RKO (cell line): Measurements from ENCODE around the gene ASS1.
A peak's percentile ranks its signal among the peaks of the same experiment; 100 is the strongest.
"Not testable (repeated sequence)": the region's sequence is repeated elsewhere in the genome, so short reads cannot be mapped to it uniquely, and the experiment has no call there.

ENCODE experiments used
- DNase-seq: peaks from one replicate; pipeline ENCODE4 v3.0.0-alpha.2; 2016; ENCODE audit warnings: low spot score

Gene ASS1

DNA sequence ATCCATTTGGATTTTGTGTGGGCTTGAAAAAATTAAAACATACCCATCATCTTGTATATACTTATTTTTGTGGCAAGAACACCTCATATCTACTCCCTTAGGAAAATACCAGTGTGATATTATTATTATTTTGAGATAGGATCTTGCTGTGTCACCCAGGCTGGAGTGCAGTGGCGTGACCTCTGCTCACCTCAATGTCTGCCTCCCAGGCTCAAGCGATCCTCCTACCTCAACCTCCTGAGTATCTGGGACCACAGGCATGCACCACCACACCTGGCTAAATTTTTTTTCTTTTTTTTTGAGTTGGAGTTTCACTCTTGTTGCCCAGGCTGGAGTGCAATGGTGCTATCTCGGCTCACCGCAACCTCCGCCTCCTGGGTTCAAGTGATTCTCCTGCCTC, 10.1 kb upstream of the ASS1 start:
- not testable (repeated sequence) for DNase-seq

GRCh38 chr9:130437011-130437789, 7.6 kb upstream of the ASS1 start:
- DNase-seq = no peak

DNA sequence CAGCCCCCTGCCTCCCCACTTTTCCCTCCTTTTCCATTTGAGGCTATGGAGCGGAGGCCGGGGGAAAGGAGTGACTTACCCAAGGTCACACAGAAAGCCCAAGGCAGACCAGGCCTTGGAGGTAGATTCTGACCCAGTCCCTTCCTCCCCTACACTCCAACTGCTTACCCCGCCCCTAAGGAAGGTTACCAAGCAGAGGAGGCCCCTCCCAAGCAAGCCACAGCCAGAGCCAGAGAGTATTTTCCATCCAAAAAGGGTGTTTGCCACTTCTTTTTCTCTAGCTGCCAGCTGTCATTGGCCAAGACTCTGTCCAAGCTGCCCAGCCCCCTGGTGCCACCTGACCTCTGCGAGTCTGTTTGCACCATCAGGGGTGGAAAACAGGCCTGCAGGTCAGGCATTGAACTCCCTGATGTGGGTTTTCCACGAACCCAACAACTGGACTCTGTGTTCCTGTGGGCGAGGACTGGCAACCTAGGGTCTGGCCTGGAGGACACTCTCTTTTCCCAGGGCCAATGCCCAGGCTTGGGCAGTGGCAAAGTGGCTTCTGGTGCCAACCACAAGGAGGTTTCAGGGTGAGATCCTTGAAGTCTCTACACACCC, 6.3 kb upstream of the ASS1 start:
- DNase-seq = no peak

DNA sequence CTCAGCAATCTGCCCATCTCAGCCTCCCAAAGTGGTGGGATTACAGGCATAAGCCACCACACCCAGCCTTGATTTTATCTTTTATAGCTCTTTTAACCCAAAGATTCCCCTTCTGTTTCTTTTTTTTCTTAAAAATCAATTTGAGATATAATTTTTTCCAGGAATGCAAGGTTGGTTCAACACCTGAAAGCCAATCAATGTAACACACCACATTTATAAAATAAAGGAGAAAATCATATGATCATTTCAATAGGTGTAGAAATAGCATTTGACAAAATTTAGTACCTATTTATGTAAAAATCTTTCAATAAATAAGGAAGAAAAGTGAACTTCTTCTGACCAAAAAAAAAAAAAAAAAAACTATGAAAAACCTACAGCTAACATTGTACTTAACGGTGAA, 3.7 kb upstream of the ASS1 start:
- no peak for DNase-seq

- no peak for DNase-seq
Observed at GRCh38 chr9:130442746-130443455, 1.9 kb upstream of the ASS1 start.

- no peak for DNase-seq
Observed at GRCh38 chr9:130443456-130443801, 1.3 kb upstream of the ASS1 start.

DNA sequence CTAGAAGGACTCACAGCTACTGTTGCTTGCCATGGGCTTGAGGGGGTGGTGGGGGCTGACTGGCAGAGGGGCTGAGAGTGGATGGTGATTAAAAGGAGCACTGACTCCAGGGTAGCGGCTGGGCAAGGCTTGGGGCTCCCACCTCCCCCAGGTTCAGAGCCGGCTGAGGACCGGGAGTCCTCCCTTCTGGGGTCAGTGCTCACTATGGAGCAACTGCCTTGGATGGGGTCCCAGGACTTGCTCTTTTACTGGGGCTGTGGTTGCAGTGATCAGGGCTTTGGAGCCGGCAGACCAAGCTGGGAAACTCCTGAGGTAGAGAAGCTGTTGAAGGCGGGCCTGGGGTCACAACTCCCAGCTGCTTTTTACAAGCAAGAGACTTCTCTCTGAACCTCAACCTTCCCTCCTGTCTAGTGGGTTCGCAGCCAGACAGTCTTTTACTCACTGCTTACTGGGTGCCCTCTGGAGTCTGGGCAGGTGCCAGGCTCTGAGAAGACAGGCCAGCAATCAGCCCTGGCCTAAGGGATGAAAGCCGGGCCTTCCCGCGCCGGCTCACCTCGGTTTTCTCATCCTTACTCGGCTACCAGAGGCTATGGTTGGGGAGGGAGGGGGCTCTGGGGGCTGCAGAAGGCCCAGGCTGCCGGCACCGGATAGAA, 795 bp upstream of the ASS1 start:
- no peak for DNase-seq

GRCh38 chr9:130445268-130445983, 665 bp downstream of the ASS1 start:
- DNase-seq = no peak

GRCh38 chr9:130446101-130446861, 1.5 kb downstream of the ASS1 start:
- DNase-seq = peak; percentile 43

GRCh38 chr9:130447193-130447816, 2.5 kb downstream of the ASS1 start:
- no peak for DNase-seq

GRCh38 chr9:130448035-130448624, 3.4 kb downstream of the ASS1 start:
- DNase-seq = no peak

GRCh38 chr9:130448771-130449603, 4.2 kb downstream of the ASS1 start:
- DNase-seq = no peak

- no peak for DNase-seq
Observed at GRCh38 chr9:130450344-130451003, 5.7 kb downstream of the ASS1 start.

- DNase-seq = no peak
Observed at GRCh38 chr9:130451004-130451390, 6.2 kb downstream of the ASS1 start.

- DNase-seq = peak; percentile 92
Observed at GRCh38 chr9:130451509-130452388, 7.0 kb downstream of the ASS1 start.

- DNase-seq = no peak
Observed at GRCh38 chr9:130452835-130453234, 8.1 kb downstream of the ASS1 start.

- no peak for DNase-seq
Observed at GRCh38 chr9:130453487-130453886, 8.7 kb downstream of the ASS1 start.
